Lower leg skin (tissue), 4 donors: ENCODE measurements around the gene ALG11. TPM values are rescaled to one million over a fixed set of nuclear protein-coding genes. Genes with fewer than 3 reads are reported as not detected.

Experiments
- DNase-seq, 2 donors: peaks; one replicate each; pipeline ENCODE4 v3.0.0-alpha.2; 2019; ENCODE audit warnings: low spot score in 2 of 2
- H3K4me3 ChIP-seq: fragments of 200-600 bp; sonication (generic); 2 replicates; pipeline ENCODE4 v1.5.1; 2017; ENCODE audit warnings: mild to moderate bottlenecking, low read depth; ENCODE audit not compliant: poor library complexity, severe bottlenecking
- POLR2A ChIP-seq, 2 donors: fragments of 450-650 bp; IDR thresholded peaks; one replicate each; pipeline ENCODE4 v1.6.1; 2016 to 2017; ENCODE audit warnings: antibody characterized with exemption in 2 of 2, mild to moderate bottlenecking in 1 of 2, moderate library complexity in 1 of 2
- WGBS, 2 donors: methylation state at CpG; one replicate each; pipeline ENCODE4 v1.1.5; 2018; 5-methylcytosine and 5-hydroxymethylcytosine counted together
- intact Hi-C: fragments of 100-400 bp; cut with DNase I; formaldehyde crosslinking; loops from one replicate; pipeline ENCODE4 v1.15.0; 2023; ENCODE audit warnings: low total_unique reads
- total RNA-seq, 4 donors: library from RNA; depleted of rRNA; stranded (reverse); fragments of >200 nt; gene quantifications; one replicate each; pipeline ENCODE4 v1.1.0, GENCODE V29; 2016
- TF ChIP-seq, protein P1 (sequence below), 3 donors: fragments of 450-650 bp; IDR thresholded peaks; one replicate each; pipeline ENCODE4 v1.5.1; 2016; ENCODE audit warnings: antibody characterized with exemption in 3 of 3, mild to moderate bottlenecking in 3 of 3, moderate library complexity in 2 of 3

The ALG11 gene
- total RNA-seq, 4 donors from 2014 or later: 8.2 to 27.9 (median 16.2) TPM

- TF ChIP-seq, protein P1, sequence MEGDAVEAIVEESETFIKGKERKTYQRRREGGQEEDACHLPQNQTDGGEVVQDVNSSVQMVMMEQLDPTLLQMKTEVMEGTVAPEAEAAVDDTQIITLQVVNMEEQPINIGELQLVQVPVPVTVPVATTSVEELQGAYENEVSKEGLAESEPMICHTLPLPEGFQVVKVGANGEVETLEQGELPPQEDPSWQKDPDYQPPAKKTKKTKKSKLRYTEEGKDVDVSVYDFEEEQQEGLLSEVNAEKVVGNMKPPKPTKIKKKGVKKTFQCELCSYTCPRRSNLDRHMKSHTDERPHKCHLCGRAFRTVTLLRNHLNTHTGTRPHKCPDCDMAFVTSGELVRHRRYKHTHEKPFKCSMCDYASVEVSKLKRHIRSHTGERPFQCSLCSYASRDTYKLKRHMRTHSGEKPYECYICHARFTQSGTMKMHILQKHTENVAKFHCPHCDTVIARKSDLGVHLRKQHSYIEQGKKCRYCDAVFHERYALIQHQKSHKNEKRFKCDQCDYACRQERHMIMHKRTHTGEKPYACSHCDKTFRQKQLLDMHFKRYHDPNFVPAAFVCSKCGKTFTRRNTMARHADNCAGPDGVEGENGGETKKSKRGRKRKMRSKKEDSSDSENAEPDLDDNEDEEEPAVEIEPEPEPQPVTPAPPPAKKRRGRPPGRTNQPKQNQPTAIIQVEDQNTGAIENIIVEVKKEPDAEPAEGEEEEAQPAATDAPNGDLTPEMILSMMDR (IDR thresholded peaks at IDR 0.05): no peak
- TF ChIP-seq POLR2A (IDR thresholded peaks at IDR 0.05): no peak
- no peak overlapping the region for H3K4me3 ChIP-seq
- no peak for DNase-seq
- intact Hi-C loops: no loop called here
- 88 to 90% methylated on average over 8 of the region's 8 CpGs for WGBS, 2 donors
Measured at GRCh38 chr13:52006523-52007245, 5.5 kb upstream of the ALG11 start.

DNA sequence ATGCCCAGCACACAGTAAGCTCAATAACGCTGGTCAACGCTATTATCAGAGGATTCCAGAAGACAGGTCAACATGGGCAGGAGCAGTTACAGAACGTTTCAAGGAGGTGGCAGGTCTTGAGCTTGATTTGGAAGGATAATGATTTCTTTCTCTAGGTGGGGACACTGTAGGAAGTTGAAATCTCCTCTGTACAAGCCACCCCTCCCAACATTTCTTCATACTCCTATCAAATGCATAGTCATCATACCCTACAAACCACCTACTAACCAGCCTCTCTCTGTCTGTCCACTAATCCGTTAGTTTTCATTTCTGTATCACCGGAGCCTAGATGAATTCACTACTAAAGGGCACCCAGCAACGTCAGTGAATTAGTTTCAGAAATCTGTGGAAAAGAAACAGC, 2.3 kb upstream of the ALG11 start:
- intact Hi-C loops: no loop called here
- no peak for TF ChIP-seq POLR2A (IDR thresholded peaks at IDR 0.05)
- TF ChIP-seq, protein P1 (IDR thresholded peaks at IDR 0.05): no peak
- H3K4me3 ChIP-seq: no peak overlapping the region
- WGBS, 2 donors: 67 to 69% methylated on average over 6 of the region's 6 CpGs
- no peak for DNase-seq

- H3K4me3 ChIP-seq: peak within 1 kb of the TSS; percentile 80
- intact Hi-C loops: no loop called here
- TF ChIP-seq POLR2A (IDR thresholded peaks at IDR 0.05): no peak
- TF ChIP-seq, protein P1 (IDR thresholded peaks at IDR 0.05): no peak
- DNase-seq: peak in 1 of 2 donors; percentile 90
- 6 to 16% methylated on average over 20 to 26 of the region's 46 CpGs for WGBS, 2 donors
Measured at GRCh38 chr13:52010890-52011631, 1.1 kb upstream of the ALG11 start, which contains the start of gene ATP7B. Gene ATP7B, minus strand, starts transcription at chr13:52011450. Its CDS starts 113 bp downstream, at chr13:52011337.

DNA sequence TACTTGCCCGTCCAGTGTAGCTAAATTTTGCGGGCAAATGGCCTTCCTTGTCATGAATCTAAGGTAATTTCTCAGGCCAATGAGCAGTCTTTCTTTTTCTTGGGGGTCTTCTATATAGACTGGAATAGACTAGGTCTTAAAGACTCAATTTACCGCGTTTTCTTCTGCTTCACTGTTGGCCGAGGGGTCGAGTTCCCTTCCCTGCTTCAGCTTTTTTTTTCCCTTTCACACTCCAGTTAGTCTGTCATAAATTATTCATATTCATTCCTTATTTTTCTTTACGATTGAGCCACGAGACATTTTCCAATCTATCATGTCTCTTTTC, 276 bp downstream of the ALG11 start:
- WGBS, 2 donors: 0 to 1% methylated on average over 8 of the region's 8 CpGs
- TF ChIP-seq, protein P1 (IDR thresholded peaks at IDR 0.05): no peak
- TF ChIP-seq POLR2A (IDR thresholded peaks at IDR 0.05): no peak
- no peak for DNase-seq
- H3K4me3 ChIP-seq: peak overlapping the region; percentile 58
- intact Hi-C loops: no loop called here

DNA sequence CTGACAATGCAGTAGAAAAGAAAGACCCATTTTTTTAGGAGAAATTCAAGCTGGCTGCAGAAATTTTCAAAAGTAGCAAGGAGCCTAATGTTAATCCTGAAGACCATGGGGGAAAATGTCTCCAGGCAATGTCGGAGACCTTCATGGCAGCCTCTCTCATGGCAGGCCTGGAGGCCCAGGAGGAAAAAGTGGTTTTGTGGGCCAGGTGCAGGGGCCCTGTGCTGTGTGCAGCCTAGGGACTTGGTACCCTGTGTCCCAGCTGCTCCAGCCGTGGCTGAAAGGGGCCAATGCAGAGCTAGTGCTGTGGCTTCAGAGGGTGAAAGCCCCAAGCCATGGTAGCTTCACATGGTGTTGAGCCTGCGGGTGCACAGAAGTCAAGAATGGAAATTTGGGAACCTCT, 4.1 kb downstream of the ALG11 start:
- intact Hi-C loops: no loop called here
- H3K4me3 ChIP-seq: no peak overlapping the region
- no peak for TF ChIP-seq POLR2A (IDR thresholded peaks at IDR 0.05)
- TF ChIP-seq, protein P1 (IDR thresholded peaks at IDR 0.05): no peak
- DNase-seq: no peak
- 89 to 98% methylated on average over 3 of the region's 3 CpGs for WGBS, 2 donors
